HepG2 (cell line): ENCODE data around the gene YY2. TPM values are rescaled to one million over a fixed set of nuclear protein-coding genes. Genes with fewer than 3 reads are reported as not detected.
A peak's percentile ranks its signal among the peaks of the same experiment; 100 is the strongest.

Source experiments
- ATRX ChIP-seq: sonication (generic); formaldehyde crosslinking; IDR thresholded peaks from 2 replicates; pipeline ENCODE4 v1.4.0; 2020; ENCODE audit warnings: missing genetic modification reagents, borderline replicate concordance
- FOXC1 ChIP-seq: sonication (generic); formaldehyde crosslinking; IDR thresholded peaks from 2 replicates; pipeline ENCODE4 v1.8.0; 2022; ENCODE audit warnings: mild to moderate bottlenecking, missing genetic modification reagents, borderline replicate concordance
- MBD4 ChIP-seq: IDR thresholded peaks from 2 replicates; pipeline ENCODE4 v1.6.1; 2012; ENCODE audit warnings: low read length, inconsistent platforms, borderline replicate concordance
- MBNL3 ChIP-seq: fragments of 250-450 bp; sonication (Bioruptor Pico); conservative IDR thresholded peaks from 2 replicates; pipeline ENCODE4 v1.8.0; 2022; ENCODE audit warnings: mild to moderate bottlenecking, inconsistent platforms
- MEIS1 ChIP-seq: sonication (generic); formaldehyde crosslinking; IDR thresholded peaks from 2 replicates; pipeline ENCODE4 v1.9.0; 2021; ENCODE audit warnings: mild to moderate bottlenecking, missing genetic modification reagents, moderate library complexity, borderline replicate concordance
- RBM22 ChIP-seq: fragments of 200-400 bp; formaldehyde crosslinking; optimal IDR thresholded peaks from 2 replicates; pipeline ENCODE3; 2017; ENCODE audit warnings: mild to moderate bottlenecking, low read length, moderate library complexity
- SOX5 ChIP-seq: IDR thresholded peaks from 2 replicates; pipeline ENCODE4 v1.6.1; 2016; ENCODE audit warnings: borderline replicate concordance
- SP4 ChIP-seq: sonication (generic); formaldehyde crosslinking; IDR thresholded peaks from 2 replicates; pipeline ENCODE4 v1.8.1; 2023; ENCODE audit warnings: mild to moderate bottlenecking, missing genetic modification reagents
- ZBTB37 ChIP-seq: sonication (generic); formaldehyde crosslinking; IDR thresholded peaks from 2 replicates; pipeline ENCODE4 v1.4.0; 2020; ENCODE audit warnings: mild to moderate bottlenecking, missing genetic modification reagents
- ZNF333 ChIP-seq: sonication (generic); formaldehyde crosslinking; IDR thresholded peaks from 2 replicates; pipeline ENCODE4 v1.4.0; 2020; ENCODE audit warnings: mild to moderate bottlenecking, missing genetic modification reagents, borderline replicate concordance
- ZNF33B ChIP-seq: sonication (generic); formaldehyde crosslinking; IDR thresholded peaks from 2 replicates; pipeline ENCODE4 v1.5.1; 2020; ENCODE audit warnings: mild to moderate bottlenecking, missing genetic modification reagents
- ZNF431 ChIP-seq: sonication (generic); formaldehyde crosslinking; IDR thresholded peaks from 2 replicates; pipeline ENCODE4 v1.9.0; 2022; ENCODE audit warnings: missing genetic modification reagents, low read depth, mild to moderate bottlenecking, borderline replicate concordance
- ZNF512 ChIP-seq: sonication (generic); formaldehyde crosslinking; IDR thresholded peaks from 2 replicates; pipeline ENCODE4 v1.4.0; 2020; ENCODE audit warnings: mild to moderate bottlenecking, missing genetic modification reagents
- ZNF547 ChIP-seq: sonication (generic); formaldehyde crosslinking; IDR thresholded peaks from 2 replicates; pipeline ENCODE4 v1.5.1; 2020; ENCODE audit warnings: mild to moderate bottlenecking, missing genetic modification reagents
- ZNF691 ChIP-seq: sonication (generic); formaldehyde crosslinking; IDR thresholded peaks from 2 replicates; pipeline ENCODE4 v1.4.0; 2020; ENCODE audit warnings: missing genetic modification reagents, low read depth, mild to moderate bottlenecking, borderline replicate concordance
- ZSCAN21 ChIP-seq: sonication (generic); formaldehyde crosslinking; IDR thresholded peaks from 2 replicates; pipeline ENCODE4 v1.8.0; 2022; ENCODE audit warnings: mild to moderate bottlenecking, missing genetic modification reagents, moderate library complexity, borderline replicate concordance
- polyA plus RNA-seq, 8 experiments: library from polyadenylated mRNA; depleted of rRNA in 3 of 8; stranded (reverse) in 7 of 8; unstranded in 1 of 8; fragments of >200 nt; fragmentation: Illumina TruSeq in 4 of 8; extraction: Trizol in 4 of 8; gene quantifications; 2 replicates each; pipeline versions ENCODE4 v1.2.1 to v1.2.3, GENCODE V29; 2011 to 2016; ENCODE audit warnings: low read depth in 4 of 8, missing spikeins in 1 of 8, mixed read lengths in 1 of 8; ENCODE audit not compliant: insufficient read depth in 1 of 8
- total RNA-seq, 5 experiments: library from RNA; depleted of rRNA; stranded (reverse); fragments of >200 nt; fragmentation: Illumina TruSeq; extraction: Trizol; gene quantifications; 2 replicates each; pipeline ENCODE4 v1.2.3, GENCODE V29; 2016; ENCODE audit warnings: low read depth in 1 of 5
- TF ChIP-seq, protein P1 (sequence below): sonication (generic); formaldehyde crosslinking; IDR thresholded peaks from 2 replicates; pipeline ENCODE4 v1.8.0; 2022; ENCODE audit warnings: mild to moderate bottlenecking, missing genetic modification reagents, moderate library complexity
- TF ChIP-seq, protein P2 (sequence below): sonication (generic); formaldehyde crosslinking; conservative IDR thresholded peaks from 2 replicates; pipeline ENCODE4 v1.4.0; 2020; ENCODE audit warnings: missing genetic modification reagents
- TF ChIP-seq, protein P3 (sequence below): sonication (generic); formaldehyde crosslinking; IDR thresholded peaks from 2 replicates; pipeline ENCODE4 v1.5.1; 2020; ENCODE audit warnings: missing genetic modification reagents, mild to moderate bottlenecking, borderline replicate concordance

Gene YY2
- total and polyA plus RNA-seq, 2 of the 13 experiments (the other 11 are each of a cell fraction or from before 2014, with no cell fraction given), result 0.34 to 0.44 TPM

DNA sequence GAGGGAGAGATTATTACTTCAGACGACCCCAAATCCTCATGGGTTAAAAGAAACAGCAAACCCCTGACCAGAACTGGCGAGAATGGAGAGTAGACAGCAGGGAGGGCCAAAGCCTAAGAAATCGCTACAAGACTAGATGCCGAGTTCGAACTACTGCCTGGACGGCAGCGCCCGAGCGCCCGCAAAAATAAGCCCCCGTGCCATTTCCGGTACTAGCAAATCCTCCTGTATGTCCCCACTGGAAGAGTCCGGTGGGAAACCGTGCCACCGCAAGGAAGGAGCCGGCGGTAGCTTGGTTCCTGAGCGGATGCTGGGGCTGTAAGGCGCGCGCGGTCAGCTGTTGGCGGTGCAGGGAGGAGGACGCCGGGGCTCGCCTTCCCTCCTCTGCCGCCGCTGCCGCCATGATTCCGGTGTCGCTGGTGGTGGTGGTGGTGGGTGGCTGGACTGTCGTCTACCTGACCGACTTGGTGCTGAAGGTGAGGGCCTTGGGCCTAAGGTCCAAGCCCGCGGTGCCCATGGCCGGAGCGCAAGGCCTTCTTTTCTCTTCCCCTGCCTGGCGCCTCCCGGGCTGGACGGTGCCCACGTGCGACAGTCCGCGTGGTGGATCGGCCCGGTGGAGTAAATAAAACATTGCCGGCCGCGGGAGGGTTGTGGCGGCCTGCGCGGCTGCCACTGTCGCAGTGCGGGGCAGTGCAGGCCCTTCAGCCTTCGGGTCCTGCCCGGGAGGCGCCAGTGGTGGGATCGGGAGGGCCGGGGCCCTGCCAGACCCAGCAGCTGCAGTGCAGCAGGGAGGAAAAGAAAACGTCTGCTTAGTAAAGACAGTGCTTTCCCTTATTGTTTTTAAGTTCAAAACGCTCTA is 16.2 kb upstream of the YY2 start, which contains the start of gene MBTPS2 (continued):
- TF ChIP-seq ZNF512 (CRISPR knock-in tag) (no peak), ATRX (no peak), MBD4 (no peak), ZNF691 (CRISPR knock-in tag) (peak; percentile 41; the same call in 1 of the 2 replicates), ZNF547 (0 out of 2 replicates have a peak, but pooled peaks have one; percentile 75), SP4 (CRISPR knock-in tag) (no peak), ZNF333 (CRISPR knock-in tag) (peak; percentile 71; the same call in 1 of the 2 replicates), ZNF33B (CRISPR knock-in tag) (no peak), MEIS1 (no peak), FOXC1 (CRISPR knock-in tag) (peak; percentile 39; the same call in 1 of the 2 replicates), ZSCAN21 (CRISPR knock-in tag) (no peak; the same call in 1 of the 2 replicates), MBNL3 (CRISPR knock-in tag) (no peak), ZNF431 (no peak), ZBTB37 (CRISPR knock-in tag) (peak; percentile 60; the same call in 1 of the 2 replicates), SOX5 (CRISPR knock-in tag) (no peak), RBM22 (no peak)
- TF ChIP-seq, protein P1, sequence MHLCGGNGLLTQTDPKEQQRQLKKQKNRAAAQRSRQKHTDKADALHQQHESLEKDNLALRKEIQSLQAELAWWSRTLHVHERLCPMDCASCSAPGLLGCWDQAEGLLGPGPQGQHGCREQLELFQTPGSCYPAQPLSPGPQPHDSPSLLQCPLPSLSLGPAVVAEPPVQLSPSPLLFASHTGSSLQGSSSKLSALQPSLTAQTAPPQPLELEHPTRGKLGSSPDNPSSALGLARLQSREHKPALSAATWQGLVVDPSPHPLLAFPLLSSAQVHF (CRISPR knock-in tag), result 0 out of 2 replicates have a peak, but pooled peaks have one; percentile 52
- TF ChIP-seq, protein P2, sequence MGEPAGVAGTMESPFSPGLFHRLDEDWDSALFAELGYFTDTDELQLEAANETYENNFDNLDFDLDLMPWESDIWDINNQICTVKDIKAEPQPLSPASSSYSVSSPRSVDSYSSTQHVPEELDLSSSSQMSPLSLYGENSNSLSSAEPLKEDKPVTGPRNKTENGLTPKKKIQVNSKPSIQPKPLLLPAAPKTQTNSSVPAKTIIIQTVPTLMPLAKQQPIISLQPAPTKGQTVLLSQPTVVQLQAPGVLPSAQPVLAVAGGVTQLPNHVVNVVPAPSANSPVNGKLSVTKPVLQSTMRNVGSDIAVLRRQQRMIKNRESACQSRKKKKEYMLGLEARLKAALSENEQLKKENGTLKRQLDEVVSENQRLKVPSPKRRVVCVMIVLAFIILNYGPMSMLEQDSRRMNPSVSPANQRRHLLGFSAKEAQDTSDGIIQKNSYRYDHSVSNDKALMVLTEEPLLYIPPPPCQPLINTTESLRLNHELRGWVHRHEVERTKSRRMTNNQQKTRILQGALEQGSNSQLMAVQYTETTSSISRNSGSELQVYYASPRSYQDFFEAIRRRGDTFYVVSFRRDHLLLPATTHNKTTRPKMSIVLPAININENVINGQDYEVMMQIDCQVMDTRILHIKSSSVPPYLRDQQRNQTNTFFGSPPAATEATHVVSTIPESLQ (CRISPR knock-in tag), result peak; percentile 63; the same call in 1 of the 2 replicates
- TF ChIP-seq, protein P3, sequence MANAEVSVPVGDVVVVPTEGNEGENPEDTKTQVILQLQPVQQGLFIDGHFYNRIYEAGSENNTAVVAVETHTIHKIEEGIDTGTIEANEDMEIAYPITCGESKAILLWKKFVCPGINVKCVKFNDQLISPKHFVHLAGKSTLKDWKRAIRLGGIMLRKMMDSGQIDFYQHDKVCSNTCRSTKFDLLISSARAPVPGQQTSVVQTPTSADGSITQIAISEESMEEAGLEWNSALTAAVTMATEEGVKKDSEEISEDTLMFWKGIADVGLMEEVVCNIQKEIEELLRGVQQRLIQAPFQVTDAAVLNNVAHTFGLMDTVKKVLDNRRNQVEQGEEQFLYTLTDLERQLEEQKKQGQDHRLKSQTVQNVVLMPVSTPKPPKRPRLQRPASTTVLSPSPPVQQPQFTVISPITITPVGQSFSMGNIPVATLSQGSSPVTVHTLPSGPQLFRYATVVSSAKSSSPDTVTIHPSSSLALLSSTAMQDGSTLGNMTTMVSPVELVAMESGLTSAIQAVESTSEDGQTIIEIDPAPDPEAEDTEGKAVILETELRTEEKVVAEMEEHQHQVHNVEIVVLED (CRISPR knock-in tag), result peak; percentile 65; the same call in 1 of the 2 replicates
